Activated CD4-positive, alpha-beta memory T cell treated with anti-CD3 and anti-CD28 coated beads, Interleukin-2, amount 10 ng/mL, durations not matched to agents 7 days and 5 days (primary cell): ENCODE measurements around the gene KIF1A. TPM values are rescaled to one million over a fixed set of nuclear protein-coding genes. Genes with fewer than 3 reads are reported as not detected.

Source experiments
- CTCF ChIA-PET: fragments of 350-600 bp; sonication (Branson Sonifier 250); formaldehyde crosslinking; loops from one replicate; lab custom pipeline; 2021; ENCODE audit warnings: antibody characterized with exemption, inconsistent platforms; lab: Charles Lee
- POLR2A ChIA-PET: fragments of 350-600 bp; sonication (Branson Sonifier 250); formaldehyde crosslinking; loops from one replicate; lab custom pipeline; 2021; ENCODE audit warnings: antibody characterized with exemption; lab: Charles Lee
- DNase-seq: peaks from one replicate; pipeline ENCODE4 v3.0.0-alpha.2; 2020
- H3K27ac Mint-ChIP-seq: one replicate; pipeline ENCODE4 v1.8.0; 2021; ENCODE audit warnings: mild to moderate bottlenecking, mixed read lengths
- H3K27me3 Mint-ChIP-seq: one replicate; pipeline ENCODE4 v1.8.0; 2021; ENCODE audit warnings: mixed read lengths
- H3K36me3 Mint-ChIP-seq: one replicate; pipeline ENCODE4 v1.8.0; 2021; ENCODE audit warnings: low read depth, mixed read lengths
- H3K4me1 Mint-ChIP-seq: one replicate; pipeline ENCODE4 v1.8.0; 2021; ENCODE audit warnings: mixed read lengths
- H3K4me3 Mint-ChIP-seq: one replicate; pipeline ENCODE4 v1.8.0; 2021; ENCODE audit warnings: mild to moderate bottlenecking, mixed read lengths
- H3K9me3 Mint-ChIP-seq: one replicate; pipeline ENCODE4 v1.8.0; 2021; ENCODE audit warnings: mixed read lengths
- total RNA-seq, 2 experiments: library from RNA; stranded (reverse); gene quantifications; one replicate each; pipeline ENCODE4 v1.2.3, GENCODE V29; 2021

Gene KIF1A
- total RNA-seq, 2 experiments from 2014 or later: 0.58 to 0.71 TPM

- Mint-ChIP-seq H3K27me3 (no peaks in the 10 kb centered on the region), H3K9me3 (no peaks in the 10 kb centered on the region), H3K36me3 (no peaks in the 10 kb centered on the region), H3K4me3 (no peak overlapping the region), H3K27ac (no peak overlapping the region), H3K4me1 (no peaks in the 10 kb centered on the region)
- DNase-seq: no peak
- ChIA-PET CTCF (no interaction called here), POLR2A (no interaction called here)
These were observed 99.1 kb downstream of the KIF1A start for GRCh38 chr2:240720686-240721595.

- CTCF ChIA-PET: no interaction called here
- Mint-ChIP-seq H3K4me3 (no peak overlapping the region), H3K27ac (no peak overlapping the region), H3K36me3 (no peaks in the 10 kb centered on the region), H3K27me3 (no peaks in the 10 kb centered on the region), H3K9me3 (no peaks in the 10 kb centered on the region), H3K4me1 (no peaks in the 10 kb centered on the region)
- no peak for DNase-seq
- POLR2A ChIA-PET: no interaction called here
These were observed 100.1 kb downstream of the KIF1A start for GRCh38 chr2:240719676-240720545.

- Mint-ChIP-seq H3K4me3 (no peak overlapping the region), H3K36me3 (no peaks in the 10 kb centered on the region), H3K9me3 (no peaks in the 10 kb centered on the region), H3K27me3 (no peaks in the 10 kb centered on the region), H3K4me1 (no peaks in the 10 kb centered on the region), H3K27ac (no peak overlapping the region)
- DNase-seq: no peak
- CTCF ChIA-PET: no interaction called here
- POLR2A ChIA-PET: no interaction called here
These were observed 101.0 kb downstream of the KIF1A start for GRCh38 chr2:240718896-240719490.

GRCh38 chr2:240717681-240718581 lies 102.1 kb downstream of the KIF1A start:
- DNase-seq: no peak
- Mint-ChIP-seq H3K9me3 (no peaks in the 10 kb centered on the region), H3K4me1 (no peaks in the 10 kb centered on the region), H3K36me3 (no peaks in the 10 kb centered on the region), H3K4me3 (no peak overlapping the region), H3K27ac (no peak overlapping the region), H3K27me3 (no peaks in the 10 kb centered on the region)
- ChIA-PET POLR2A (no interaction called here), CTCF (no interaction called here)

- no peak overlapping the region for H3K4me3 Mint-ChIP-seq
- ChIA-PET POLR2A (no interaction called here), CTCF (no interaction called here)
- H3K4me1 Mint-ChIP-seq: no peaks in the 10 kb centered on the region
- H3K36me3 Mint-ChIP-seq: no peaks in the 10 kb centered on the region
- no peak overlapping the region for H3K27ac Mint-ChIP-seq
- H3K27me3 Mint-ChIP-seq: no peaks in the 10 kb centered on the region
- H3K9me3 Mint-ChIP-seq: no peaks in the 10 kb centered on the region
- DNase-seq: no peak
These were observed 102.8 kb downstream of the KIF1A start for GRCh38 chr2:240717181-240717641.

GRCh38 chr2:240716130-240716798 lies 103.8 kb downstream of the KIF1A start:
- H3K9me3 Mint-ChIP-seq: no peaks in the 10 kb centered on the region
- DNase-seq: no peak
- ChIA-PET POLR2A (no interaction called here), CTCF (no interaction called here)
- no peaks in the 10 kb centered on the region for H3K4me1 Mint-ChIP-seq
- H3K4me3 Mint-ChIP-seq: no peak overlapping the region
- no peaks in the 10 kb centered on the region for H3K27me3 Mint-ChIP-seq
- no peaks in the 10 kb centered on the region for H3K36me3 Mint-ChIP-seq
- H3K27ac Mint-ChIP-seq: no peak overlapping the region

GRCh38 chr2:240714747-240715725 lies 105.0 kb downstream of the KIF1A start:
- no peak for DNase-seq
- no peaks in the 10 kb centered on the region for H3K4me1 Mint-ChIP-seq
- ChIA-PET CTCF (no interaction called here), POLR2A (no interaction called here)
- H3K36me3 Mint-ChIP-seq: no peaks in the 10 kb centered on the region
- no peak overlapping the region for H3K4me3 Mint-ChIP-seq
- no peaks in the 10 kb centered on the region for H3K27me3 Mint-ChIP-seq
- H3K9me3 Mint-ChIP-seq: no peaks in the 10 kb centered on the region
- no peak overlapping the region for H3K27ac Mint-ChIP-seq

- no peaks in the 10 kb centered on the region for H3K9me3 Mint-ChIP-seq
- ChIA-PET CTCF (no interaction called here), POLR2A (no interaction called here)
- no peak for DNase-seq
- H3K36me3 Mint-ChIP-seq: no peaks in the 10 kb centered on the region
- no peak overlapping the region for H3K4me3 Mint-ChIP-seq
- no peak overlapping the region for H3K27ac Mint-ChIP-seq
- no peaks in the 10 kb centered on the region for H3K27me3 Mint-ChIP-seq
- H3K4me1 Mint-ChIP-seq: no peaks in the 10 kb centered on the region
These were observed 105.9 kb downstream of the KIF1A start for GRCh38 chr2:240713928-240714746.

- Mint-ChIP-seq H3K36me3 (no peaks in the 10 kb centered on the region), H3K27me3 (peaks cover 2% of the 10 kb centered on the region), H3K9me3 (no peaks in the 10 kb centered on the region), H3K4me3 (no peak overlapping the region), H3K27ac (no peak overlapping the region), H3K4me1 (no peaks in the 10 kb centered on the region)
- ChIA-PET CTCF (no interaction called here), POLR2A (no interaction called here)
- DNase-seq: no peak
These were observed 106.7 kb downstream of the KIF1A start for GRCh38 chr2:240713071-240713927.

GRCh38 chr2:240712121-240712520 lies 107.9 kb downstream of the KIF1A start:
- no peak overlapping the region for H3K4me3 Mint-ChIP-seq
- ChIA-PET POLR2A (no interaction called here), CTCF (no interaction called here)
- H3K9me3 Mint-ChIP-seq: no peaks in the 10 kb centered on the region
- H3K27me3 Mint-ChIP-seq: peaks cover 12% of the 10 kb centered on the region
- DNase-seq: no peak
- H3K36me3 Mint-ChIP-seq: no peaks in the 10 kb centered on the region
- no peaks in the 10 kb centered on the region for H3K4me1 Mint-ChIP-seq
- H3K27ac Mint-ChIP-seq: no peak overlapping the region
